Measurements from ENCODE around the gene AKNA. TPM values are rescaled to one million over a fixed set of nuclear protein-coding genes. Genes with fewer than 3 reads are reported as not detected.
"Not testable (repeated sequence)": the region's sequence is repeated elsewhere in the genome, so short reads cannot be mapped to it uniquely, and the experiment has no call there.

Gene AKNA
- total RNA-seq, 2 experiments from 2014 or later: 106 to 107 TPM

DNA sequence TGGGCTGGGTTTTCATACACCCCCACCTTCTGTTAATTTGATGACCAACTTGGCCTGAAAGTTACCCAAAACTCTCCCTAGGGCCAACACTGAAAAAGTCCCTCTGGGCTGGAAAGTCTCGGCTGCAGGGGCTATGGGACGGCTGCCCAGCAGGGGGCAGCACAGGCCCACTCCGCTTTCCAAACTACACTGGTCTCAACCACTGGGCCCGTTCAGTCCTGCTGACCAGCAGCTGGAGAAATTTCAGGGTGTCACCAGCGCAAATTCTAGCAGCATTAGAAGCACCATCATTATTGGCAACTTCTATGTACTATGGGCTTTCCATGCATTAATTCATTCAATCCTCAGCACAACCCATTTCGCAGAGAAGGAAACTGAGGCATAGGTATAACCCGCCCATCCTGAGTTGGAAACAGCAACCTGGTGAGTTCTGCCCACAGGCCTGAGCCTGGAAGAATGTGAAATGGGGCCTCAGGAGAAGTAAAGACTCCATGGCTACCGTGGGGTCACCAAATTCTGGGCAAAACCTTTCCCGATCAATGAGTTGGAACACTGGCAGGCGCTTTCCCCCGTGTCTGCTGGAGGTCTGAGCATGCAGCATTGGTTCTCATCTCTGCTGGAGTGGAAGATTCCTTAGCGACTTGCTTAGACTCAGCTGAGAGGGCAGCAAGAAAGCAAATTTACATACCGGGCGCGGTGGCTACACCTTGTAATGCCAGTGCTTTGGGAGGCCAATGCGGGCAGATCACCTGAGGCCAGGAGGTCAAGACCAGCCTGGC is 48.5 kb downstream of the AKNA start:
- CTCF ChIA-PET: interaction anchor here (0.6 to 3.0 kb wide), 17 partner anchors 9 to 314 kb away, joined by 3 to 21 read pairs (median 4); partner anchors contain the start of gene AKNA
- POLR2A ChIA-PET: no interaction called here

- ChIA-PET CTCF (interaction anchor here (1.0 to 3.0 kb wide), 7 partner anchors 10 to 68 kb away, joined by 3 to 21 read pairs (median 7); partner anchors contain the start of gene AKNA), POLR2A (no interaction called here)
These were observed 49.6 kb downstream of the AKNA start for GRCh38 chr9:114338187-114338586.

DNA sequence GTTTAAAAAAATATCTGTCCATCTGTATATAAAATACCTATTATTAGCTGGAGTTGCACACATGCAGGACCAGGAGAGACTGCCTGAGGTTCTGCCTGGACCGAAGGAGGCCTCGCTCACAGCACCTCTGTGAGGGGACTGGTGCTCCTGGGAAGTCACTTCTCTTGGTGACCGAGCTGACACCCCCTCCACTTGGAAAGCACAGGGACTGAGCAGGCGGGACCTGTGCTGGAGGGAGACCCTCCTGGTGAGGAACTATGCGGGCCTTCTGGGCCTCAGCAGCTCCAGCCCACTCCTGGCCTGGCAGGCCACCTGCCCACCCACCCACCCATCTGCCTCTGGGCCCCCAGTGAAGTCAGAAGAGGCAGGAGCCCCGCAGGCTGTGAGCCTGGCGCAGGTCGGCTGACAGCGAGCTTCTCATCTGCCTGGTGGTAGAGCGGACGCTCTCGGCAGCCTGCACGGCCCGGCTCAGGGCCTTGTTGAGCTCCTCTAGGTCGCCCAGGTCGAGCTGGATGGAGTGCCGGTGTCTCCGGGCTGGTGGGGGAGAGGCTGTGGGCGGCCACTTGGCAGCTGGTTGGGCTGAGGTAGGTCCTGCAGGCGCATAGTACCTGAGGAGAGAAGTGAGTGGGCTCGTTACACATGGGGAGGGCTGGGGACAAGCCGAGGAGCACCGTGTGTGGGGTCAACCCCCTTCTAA is 50.9 kb downstream of the AKNA start:
- CTCF ChIA-PET: interaction anchor here (1.0 kb wide), 1 partner anchor 69 kb away, joined by 3 read pairs; no protein-coding TSS in a partner anchor
- POLR2A ChIA-PET: no interaction called here

- POLR2A ChIA-PET: no interaction called here
- CTCF ChIA-PET: interaction anchor here (1.0 kb wide), 1 partner anchor 69 kb away, joined by 3 read pairs; no protein-coding TSS in a partner anchor
These were observed 51.6 kb downstream of the AKNA start for GRCh38 chr9:114336157-114336556.

DNA sequence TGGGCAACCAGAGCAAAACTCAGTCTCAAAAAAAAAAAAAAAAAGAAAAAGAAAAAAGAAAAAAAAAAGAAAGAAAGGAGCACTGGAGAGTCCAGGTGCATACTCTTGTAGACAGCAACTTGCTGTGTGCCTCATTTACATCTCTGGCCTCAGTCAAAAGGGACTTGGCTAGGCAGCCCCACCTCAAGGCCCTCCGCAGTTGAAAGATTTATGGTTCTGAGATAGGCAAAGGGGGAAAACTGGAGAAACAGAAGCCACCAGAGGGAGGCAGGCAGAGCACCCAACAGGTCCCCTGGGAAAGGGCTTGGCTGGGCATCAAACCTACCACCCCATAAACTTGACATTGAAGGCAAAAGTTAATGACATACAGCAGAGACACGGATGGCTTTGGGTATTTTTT is 52.0 kb downstream of the AKNA start:
- ChIA-PET CTCF (no interaction called here), POLR2A (no interaction called here)

DNA sequence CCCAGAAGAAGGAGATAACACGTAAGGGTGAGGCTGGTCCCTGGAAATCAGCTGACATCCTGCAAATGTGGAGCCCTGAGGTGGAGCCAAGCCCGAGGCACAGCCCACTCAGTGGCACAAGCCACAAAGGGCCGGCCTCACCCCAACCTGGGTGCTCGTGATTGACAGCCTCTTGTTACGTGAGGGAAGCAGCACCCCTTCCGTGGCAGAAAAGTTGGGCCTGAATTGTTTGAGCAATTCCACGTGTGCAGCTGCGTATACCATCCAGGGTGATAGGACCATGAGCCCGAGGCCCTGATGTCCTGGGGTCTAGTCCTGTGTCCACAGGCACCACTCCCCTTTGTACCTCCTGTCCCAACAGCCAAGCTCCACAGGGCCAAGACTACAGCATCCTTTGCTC is 53.3 kb downstream of the AKNA start:
- ChIA-PET CTCF (no interaction called here), POLR2A (no interaction called here)

GRCh38 chr9:114333718-114334117 is 54.1 kb downstream of the AKNA start:
- POLR2A ChIA-PET, CTCF ChIA-PET: not testable (repeated sequence)

GRCh38 chr9:114332474-114333040 is 55.2 kb downstream of the AKNA start:
- CTCF ChIA-PET, POLR2A ChIA-PET: not testable (repeated sequence)

- CTCF ChIA-PET: interaction anchor here (0.9 kb wide), 1 partner anchor 8 kb away, joined by 3 read pairs; no protein-coding TSS in a partner anchor
- POLR2A ChIA-PET: not testable (repeated sequence)
These were observed 56.3 kb downstream of the AKNA start for GRCh38 chr9:114331229-114332195.

DNA sequence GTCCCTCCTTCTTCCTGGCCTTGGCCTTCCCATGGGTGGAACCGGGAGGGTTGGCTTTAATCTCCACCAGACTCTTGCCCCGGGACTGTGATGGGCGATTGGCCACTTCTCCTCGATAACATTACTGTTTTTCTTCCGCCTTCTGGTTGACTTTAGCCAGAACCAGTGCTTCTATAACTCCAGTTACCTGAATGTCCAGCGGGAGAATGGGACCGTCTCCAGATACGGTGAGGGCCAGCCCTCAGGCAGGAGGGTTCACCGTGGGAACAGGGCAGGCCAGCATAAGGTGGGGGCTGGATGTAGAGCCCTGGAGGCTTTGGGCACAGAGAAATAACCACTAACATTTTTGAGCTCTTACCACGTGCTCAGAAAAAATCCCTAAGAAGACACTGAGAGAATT is 57.1 kb downstream of the AKNA start:
- ChIA-PET POLR2A (no interaction called here), CTCF (interaction anchor here (0.9 kb wide), 1 partner anchor 9 kb away, joined by 3 read pairs; no protein-coding TSS in a partner anchor)

DNA sequence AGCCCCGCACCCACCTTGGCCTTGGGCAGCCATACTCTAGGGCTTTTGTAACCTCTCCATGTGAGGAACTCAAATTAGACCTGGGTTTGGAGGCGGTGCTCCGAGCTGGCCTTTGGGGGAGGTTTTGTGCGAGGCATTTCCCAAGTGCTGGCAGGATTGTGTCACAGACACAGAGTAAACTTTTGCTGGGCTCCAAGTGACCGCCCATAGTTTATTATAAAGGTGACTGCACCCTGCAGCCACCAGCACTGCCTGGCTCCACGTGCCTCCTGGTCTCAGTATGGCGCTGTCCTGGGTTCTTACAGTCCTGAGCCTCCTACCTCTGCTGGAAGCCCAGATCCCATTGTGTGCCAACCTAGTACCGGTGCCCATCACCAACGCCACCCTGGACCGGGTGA is 58.2 kb downstream of the AKNA start, which contains the start of gene ORM2:
Gene ORM2, plus strand, starts transcription at position 245 of the 398 bp plus-strand sequence. Its CDS starts 36 bp downstream, at position 281.
- CTCF ChIA-PET, POLR2A ChIA-PET: not testable (repeated sequence)

DNA sequence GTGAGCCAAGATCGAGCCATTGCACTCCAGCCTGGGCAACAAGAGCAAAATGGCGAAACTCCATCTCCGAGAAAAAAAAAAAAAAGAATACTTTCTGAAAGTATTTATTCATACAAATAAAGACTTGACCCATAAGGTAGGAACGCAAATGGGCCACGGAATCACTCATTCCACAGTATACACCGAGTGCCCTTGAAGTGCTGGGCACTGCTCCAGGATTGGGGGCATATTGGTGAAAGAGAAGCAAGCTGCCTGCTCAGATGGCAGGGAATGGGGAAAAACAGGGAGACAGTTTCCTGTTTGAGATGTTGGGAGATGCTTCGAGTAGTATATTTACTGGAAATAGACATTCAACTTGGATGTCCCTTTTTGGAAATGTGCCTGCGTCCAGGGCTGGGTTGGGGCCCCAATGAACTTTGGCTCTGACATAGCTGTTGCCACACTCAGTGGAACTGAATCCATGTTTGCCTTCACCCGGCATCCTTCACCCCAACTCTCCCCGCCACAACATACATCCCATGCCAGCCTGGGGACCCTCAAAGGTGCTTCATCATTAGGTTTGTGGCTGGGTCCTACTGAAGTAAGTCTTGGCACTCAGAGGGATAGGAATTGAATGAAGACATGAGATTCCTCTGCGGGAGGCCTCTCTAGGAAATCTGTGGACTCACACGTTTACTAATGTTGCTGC is 58.7 kb downstream of the AKNA start:
- POLR2A ChIA-PET, CTCF ChIA-PET: not testable (repeated sequence)

DNA sequence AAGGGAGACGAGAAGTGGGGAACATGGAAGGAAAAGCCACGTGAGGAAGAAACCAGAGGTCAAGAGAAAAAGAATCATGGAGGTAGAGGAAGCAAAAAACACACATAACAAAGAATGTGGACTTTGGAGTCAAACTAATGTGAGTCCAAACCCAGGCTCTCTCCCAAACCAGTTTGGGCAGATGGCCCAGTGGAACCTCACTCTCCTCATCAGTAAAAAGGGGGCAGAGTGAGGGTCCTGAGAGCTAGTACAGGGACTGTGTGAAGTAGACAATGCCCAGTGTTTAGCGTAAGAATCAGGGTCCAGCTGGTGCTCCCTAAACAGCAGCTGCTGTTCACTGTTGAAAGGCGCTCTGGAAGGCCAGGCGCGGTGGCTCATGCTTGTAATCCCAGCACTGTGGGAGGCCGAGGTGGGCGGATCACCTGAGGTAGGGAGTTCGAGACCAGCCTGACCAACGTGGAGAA is 59.4 kb downstream of the AKNA start:
- CTCF ChIA-PET, POLR2A ChIA-PET: not testable (repeated sequence)

- ChIA-PET POLR2A (no interaction called here), CTCF (no interaction called here)
These were observed 60.0 kb downstream of the AKNA start for GRCh38 chr9:114327749-114328148.

GRCh38 chr9:114325684-114326254 is 62.0 kb downstream of the AKNA start:
- POLR2A ChIA-PET, CTCF ChIA-PET: not testable (repeated sequence)

DNA sequence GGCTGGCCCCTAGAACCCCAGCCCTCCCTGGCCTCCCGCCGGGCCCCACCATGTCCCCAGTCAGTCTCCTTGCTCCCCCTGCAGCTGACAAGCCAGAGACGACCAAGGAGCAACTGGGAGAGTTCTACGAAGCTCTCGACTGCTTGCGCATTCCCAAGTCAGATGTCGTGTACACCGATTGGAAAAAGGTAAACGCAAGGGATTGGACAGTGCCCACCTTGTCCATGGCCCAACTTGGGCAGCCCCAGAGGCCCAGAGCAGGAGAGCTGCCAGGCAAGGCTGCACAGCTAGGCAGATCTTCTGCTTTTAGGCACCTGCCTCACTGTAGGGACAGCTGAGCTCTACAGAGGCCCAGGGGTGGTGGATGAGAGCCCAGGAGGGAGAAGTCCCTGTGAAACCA is 62.8 kb downstream of the AKNA start:
- CTCF ChIA-PET, POLR2A ChIA-PET: not testable (repeated sequence)

DNA sequence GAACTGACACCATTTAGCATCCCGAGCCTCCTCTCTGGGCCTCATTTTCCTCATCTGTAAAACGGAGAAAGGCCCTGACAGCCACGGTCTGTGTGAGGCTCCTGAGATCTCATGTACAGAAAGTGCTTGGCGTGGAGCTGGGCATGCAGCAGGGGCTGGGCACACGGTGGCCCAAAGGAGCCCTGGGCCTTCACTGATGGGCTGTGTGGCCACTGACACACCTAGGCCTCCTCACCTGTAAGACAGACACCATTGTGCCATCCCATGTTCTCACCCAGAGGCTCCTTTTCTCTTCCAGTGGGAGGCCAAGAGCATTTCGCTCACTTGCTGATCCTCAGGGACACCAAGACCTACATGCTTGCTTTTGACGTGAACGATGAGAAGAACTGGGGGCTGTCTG is 63.3 kb downstream of the AKNA start:
- ChIA-PET CTCF (no interaction called here), POLR2A (no interaction called here)

DNA sequence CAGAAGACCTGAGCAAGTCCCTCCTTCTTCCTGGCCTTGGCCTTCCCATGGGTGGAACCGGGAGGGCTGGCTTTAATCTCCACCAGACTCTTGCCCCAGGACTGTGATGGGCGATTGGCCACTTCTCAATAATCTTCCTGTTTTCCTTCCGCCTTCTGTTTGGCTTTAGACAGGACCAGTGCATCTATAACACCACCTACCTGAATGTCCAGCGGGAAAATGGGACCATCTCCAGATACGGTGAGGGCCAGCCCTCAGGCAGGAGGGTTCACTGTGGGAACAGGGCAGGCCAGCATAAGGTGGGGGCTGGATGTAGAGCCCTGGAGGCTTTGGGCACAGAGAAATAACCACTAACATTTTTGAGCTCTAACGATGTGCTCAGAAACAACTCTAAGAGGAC is 63.9 kb downstream of the AKNA start:
- POLR2A ChIA-PET, CTCF ChIA-PET: not testable (repeated sequence)

Measured in activated CD8-positive, alpha-beta memory T cell treated with anti-CD3 and anti-CD28 coated beads for 36 hours (primary cell).